GM21529 (cell line): ENCODE data around the gene NEK10.
A peak's percentile ranks its signal among the peaks of the same experiment; 100 is the strongest.

Source experiments
- ATAC-seq: cut with Tn5 transposase; IDR thresholded peaks from one replicate; pipeline ENCODE4 v1.9.1; 2021; ENCODE audit not compliant: unreplicated experiment

The NEK10 gene

GRCh38 chr3:27125821-27126501 is 243.2 kb downstream of the NEK10 start:
- no peak for ATAC-seq

GRCh38 chr3:27119639-27120038 is 249.5 kb downstream of the NEK10 start:
- no peak for ATAC-seq

- no peak for ATAC-seq
These were observed 253.8 kb downstream of the NEK10 start for GRCh38 chr3:27115352-27115751.

- no peak for ATAC-seq
These were observed 254.5 kb downstream of the NEK10 start for GRCh38 chr3:27114684-27115083.

GRCh38 chr3:27114129-27114528 is 255.1 kb downstream of the NEK10 start:
- no peak for ATAC-seq

- ATAC-seq = no peak
These were observed 259.2 kb downstream of the NEK10 start for GRCh38 chr3:27110020-27110419.

- no peak for ATAC-seq
These were observed 260.9 kb downstream of the NEK10 start for GRCh38 chr3:27108322-27108721.

GRCh38 chr3:27105904-27106303 is 263.3 kb downstream of the NEK10 start:
- ATAC-seq = no peak

- peak; percentile 44 for ATAC-seq
These were observed 272.0 kb downstream of the NEK10 start for GRCh38 chr3:27097182-27097581.

- ATAC-seq = no peak
These were observed 273.5 kb downstream of the NEK10 start for GRCh38 chr3:27095553-27096222.

- no peak for ATAC-seq
These were observed 274.5 kb downstream of the NEK10 start for GRCh38 chr3:27094721-27095120.

- ATAC-seq = no peak
These were observed 275.4 kb downstream of the NEK10 start for GRCh38 chr3:27093771-27094170.

- ATAC-seq = no peak
These were observed 278.7 kb downstream of the NEK10 start for GRCh38 chr3:27090275-27091041.

GRCh38 chr3:27089645-27090044 is 279.5 kb downstream of the NEK10 start:
- ATAC-seq = no peak

GRCh38 chr3:27089068-27089467 is 280.1 kb downstream of the NEK10 start:
- no peak for ATAC-seq

GRCh38 chr3:27085829-27086730 is 283.1 kb downstream of the NEK10 start:
- ATAC-seq = no peak

GRCh38 chr3:27081992-27082607 is 287.1 kb downstream of the NEK10 start:
- ATAC-seq = no peak

GRCh38 chr3:27081566-27081965 is 287.6 kb downstream of the NEK10 start:
- no peak for ATAC-seq

- ATAC-seq = no peak
These were observed 289.0 kb downstream of the NEK10 start for GRCh38 chr3:27080258-27080525.

GRCh38 chr3:27079427-27080257 is 289.5 kb downstream of the NEK10 start:
- no peak for ATAC-seq
